A549 (cell line): Measurements from ENCODE around the gene C6orf163. TPM values are rescaled to one million over a fixed set of nuclear protein-coding genes. Genes with fewer than 3 reads are reported as not detected.

Experiments
- ATAC-seq, 2 experiments: fragments of 200-7000 bp in 1 of 2; fragments of >200 bp in 1 of 2; cut with Nextera tagmentation in 1 of 2; cut with Tn5 transposase in 1 of 2; 3 replicates each; pipeline versions ENCODE4 v1.8.0 to v1.9.1; 2018 to 2020; ENCODE audit warnings: mild to moderate bottlenecking in 1 of 2, moderate library complexity in 1 of 2
- CTCF ChIA-PET: fragments of 300-600 bp; sonication (Branson Sonifier 250); formaldehyde crosslinking; extraction: SDS; loops from one replicate; lab custom pipeline; 2021; ENCODE audit warnings: antibody characterized with exemption, inconsistent platforms; lab: Yijun Ruan, JAX
- POLR2A ChIA-PET: fragments of 350-600 bp; formaldehyde crosslinking; extraction: SDS; loops from one replicate; lab custom pipeline; 2021; ENCODE audit warnings: antibody characterized with exemption, inconsistent platforms; lab: Yijun Ruan, JAX
- DNase-seq, 2 experiments: peaks; one replicate each; pipeline versions ENCODE4 v3.0.0 to v3.0.0-alpha.2; 2011 to 2016; ENCODE audit warnings: low read depth in 1 of 2, low spot score in 1 of 2
- FAIRE-seq: peaks from 2 replicates; lab custom pipeline; 2011; peaks lifted over from hg19 to GRCh38; lab: Jason Lieb, UNC
- H3K27ac ChIP-seq, 2 experiments: fragments of >200 bp; sonication (Bioruptor Twin); formaldehyde crosslinking; 3 replicates each; pipeline ENCODE4 v1.5.1; 2016 to 2017
- H3K4me1 ChIP-seq: fragments of >200 bp; sonication (Bioruptor Twin); formaldehyde crosslinking; 3 replicates; pipeline ENCODE4 v1.6.1; 2016
- H3K4me2 ChIP-seq: fragments of >200 bp; sonication (Bioruptor Twin); formaldehyde crosslinking; 3 replicates; pipeline ENCODE4 v1.6.1; 2016
- H3K4me3 ChIP-seq: fragments of >200 bp; sonication (Bioruptor Twin); formaldehyde crosslinking; 3 replicates; pipeline ENCODE4 v1.5.1; 2016
- H3K9me3 ChIP-seq: fragments of >200 bp; sonication (Bioruptor Twin); formaldehyde crosslinking; 3 replicates; pipeline ENCODE4 v1.6.1; 2016
- CEBPB ChIP-seq, 2 experiments: fragments of >200 bp in 1 of 2; sonication (Bioruptor Twin) in 1 of 2; formaldehyde crosslinking in 1 of 2; IDR thresholded peaks; 2 replicates each; pipeline ENCODE4 v1.6.1; 2012 to 2016
- CHD4 ChIP-seq: fragments of 200-600 bp; sonication (generic); IDR thresholded peaks from 2 replicates; pipeline ENCODE4 v1.6.1; 2016; ENCODE audit warnings: antibody characterized with exemption, mild to moderate bottlenecking, borderline replicate concordance
- CTCF ChIP-seq: fragments of >200 bp; sonication (Bioruptor Twin); formaldehyde crosslinking; IDR thresholded peaks from 3 replicates; pipeline ENCODE4 v1.5.1; 2016
- EP300 ChIP-seq, 2 experiments: fragments of >200 bp; sonication (Bioruptor Twin); formaldehyde crosslinking; IDR thresholded peaks; 2 replicates in 1 of 2; 3 replicates in 1 of 2; pipeline ENCODE4 v1.6.1; 2016 to 2017
- ESRRA ChIP-seq: fragments of 150-350 bp; IDR thresholded peaks from 2 replicates; pipeline ENCODE4 v1.6.1; 2014; ENCODE audit warnings: mild to moderate bottlenecking, low read length, borderline replicate concordance
- FOXS1 ChIP-seq: fragments of 250-450 bp; sonication (Bioruptor Pico); IDR thresholded peaks from 2 replicates; pipeline ENCODE4 v1.5.0; 2020; ENCODE audit warnings: mild to moderate bottlenecking, moderate library complexity
- HES2 ChIP-seq: fragments of >200 bp; sonication (Bioruptor Twin); formaldehyde crosslinking; IDR thresholded peaks from 2 replicates; pipeline ENCODE4 v1.6.1; 2016
- HMGXB4 ChIP-seq: fragments of 250-450 bp; sonication (Bioruptor Pico); IDR thresholded peaks from 2 replicates; pipeline ENCODE4 v1.5.0; 2021; ENCODE audit warnings: mild to moderate bottlenecking, moderate library complexity, borderline replicate concordance
- JUN ChIP-seq, 2 experiments: fragments of >200 bp; sonication (Bioruptor Twin); formaldehyde crosslinking; IDR thresholded peaks; 2 replicates in 1 of 2; 3 replicates in 1 of 2; pipeline ENCODE4 v1.6.1; 2016 to 2017
- JUNB ChIP-seq: fragments of >200 bp; sonication (Bioruptor Twin); formaldehyde crosslinking; IDR thresholded peaks from 2 replicates; pipeline ENCODE4 v1.6.1; 2016
- PBX3 ChIP-seq: IDR thresholded peaks from 2 replicates; pipeline ENCODE4 v1.6.1; 2012
- POLR2A ChIP-seq: IDR thresholded peaks from 2 replicates; pipeline ENCODE4 v1.6.1; 2012; ENCODE audit warnings: mild to moderate bottlenecking, low read length
- RAD21 ChIP-seq, 2 experiments: fragments of >200 bp in 1 of 2; sonication (Bioruptor Twin) in 1 of 2; formaldehyde crosslinking in 1 of 2; IDR thresholded peaks in 1 of 2; conservative IDR thresholded peaks in 1 of 2; 2 replicates in 1 of 2; 3 replicates in 1 of 2; pipeline ENCODE4 v1.6.1; 2012 to 2018; ENCODE audit warnings: inconsistent platforms in 1 of 2
- RARB ChIP-seq: fragments of 250-450 bp; sonication (Bioruptor Pico); IDR thresholded peaks from 2 replicates; pipeline ENCODE4 v1.8.0; 2021; ENCODE audit warnings: mild to moderate bottlenecking, moderate library complexity
- SMC3 ChIP-seq: fragments of >200 bp; sonication (Bioruptor Twin); formaldehyde crosslinking; IDR thresholded peaks from 3 replicates; pipeline ENCODE4 v1.6.1; 2018; ENCODE audit warnings: inconsistent platforms
- TP53 ChIP-seq: fragments of 250-450 bp; sonication (Bioruptor Pico); IDR thresholded peaks from 2 replicates; pipeline ENCODE4 v1.5.0; 2021; ENCODE audit warnings: mild to moderate bottlenecking, moderate library complexity
- USF2 ChIP-seq: fragments of 450-650 bp; IDR thresholded peaks from 2 replicates; pipeline ENCODE4 v1.6.1; 2014; ENCODE audit warnings: antibody characterized with exemption
- ZC3H11A ChIP-seq: fragments of 450-650 bp; IDR thresholded peaks from 2 replicates; pipeline ENCODE4 v1.6.1; 2014; ENCODE audit warnings: antibody characterized with exemption, mild to moderate bottlenecking
- WGBS: methylation state at CpG from one replicate; pipeline ENCODE4 v1.1.6; 2017; ENCODE audit errors: missing lambda C conversion rate; 5-methylcytosine and 5-hydroxymethylcytosine counted together
- polyA plus RNA-seq, 4 experiments: library from polyadenylated mRNA; depleted of rRNA in 3 of 4; stranded (reverse); fragments of >200 nt; fragmentation: RNase III in 1 of 4; extraction: RNeasy Plus Mini Kit Qiagen cat#74134 plus additional on column Dnase treatment in 1 of 4; gene quantifications; 2 replicates in 3 of 4; 3 replicates in 1 of 4; pipeline ENCODE4 v1.2.3, GENCODE V29; 2011 to 2017

The C6orf163 gene
- polyA plus RNA-seq, 2 of the 4 experiments (the other 2 are of a cell fraction) = 0.39 to 0.44 TPM

- Histone ChIP-seq H3K27ac (no peak overlapping the region), H3K9me3 (no peaks in the 10 kb centered on the region), H3K4me3 (no peak overlapping the region), H3K4me2 (no peak overlapping the region), H3K4me1 (no peaks in the 10 kb centered on the region)
- WGBS = 92% methylated on average over 1 of the region's 1 CpG
- DNase-seq (no peak), ATAC-seq (no peak), FAIRE-seq (no peak)
- CTCF ChIA-PET = interaction anchor here (1.1 kb wide), 1 partner anchor 113 kb away, joined by 3 read pairs; no protein-coding TSS in a partner anchor
- POLR2A ChIA-PET = no interaction called here
- TF ChIP-seq EP300 (IDR thresholded peaks at IDR 0.05) (no peak), HMGXB4 (no peak), RAD21 (conservative IDR thresholded peaks at IDR 0.05 in 1 of 2, IDR thresholded peaks at IDR 0.05 in 1 of 2) (no peak), USF2 (no peak), PBX3 (no peak)
Observed at GRCh38 chr6:87351583-87351982, 7.0 kb downstream of the C6orf163 start.

GRCh38 chr6:87356181-87356580 is 11.6 kb downstream of the C6orf163 start:
- no peak for ATAC-seq
- no peak overlapping the region for H3K4me3 ChIP-seq
- no peaks in the 10 kb centered on the region for H3K9me3 ChIP-seq
- TF ChIP-seq FOXS1 (CRISPR knock-in tag) (no peak), CTCF (no peak), TP53 (CRISPR knock-in tag) (no peak), ZC3H11A (no peak), CHD4 (no peak), POLR2A (no peak), SMC3 (no peak)
- FAIRE-seq = no peak
- H3K4me2 ChIP-seq = no peak overlapping the region
- DNase-seq = no peak
- WGBS = 82% methylated on average over 4 of the region's 4 CpGs
- no peak overlapping the region for H3K27ac ChIP-seq
- POLR2A ChIA-PET = no interaction called here
- CTCF ChIA-PET = no interaction called here
- H3K4me1 ChIP-seq = no peaks in the 10 kb centered on the region

GRCh38 chr6:87357479-87358196 is 13.0 kb downstream of the C6orf163 start:
- no peaks in the 10 kb centered on the region for H3K4me1 ChIP-seq
- TF ChIP-seq CEBPB (IDR thresholded peaks at IDR 0.05) = no peak
- no peak for TF ChIP-seq ESRRA
- TF ChIP-seq JUNB = no peak
- TF ChIP-seq RARB (CRISPR knock-in tag) = no peak
- TF ChIP-seq JUN (IDR thresholded peaks at IDR 0.05) = no peak
- TF ChIP-seq HES2 = no peak
- TF ChIP-seq FOXS1 (CRISPR knock-in tag) = no peak
- 84% methylated on average over 3 of the region's 3 CpGs for WGBS
- FAIRE-seq = no peak
- no peak overlapping the region for H3K4me2 ChIP-seq
- no peak overlapping the region for H3K4me3 ChIP-seq
- ATAC-seq = no peak
- POLR2A ChIA-PET = no interaction called here
- no peaks in the 10 kb centered on the region for H3K9me3 ChIP-seq
- DNase-seq = no peak
- CTCF ChIA-PET = interaction anchor here (1.2 kb wide), 1 partner anchor 278 kb away, joined by 3 read pairs; no protein-coding TSS in a partner anchor
- no peak overlapping the region for H3K27ac ChIP-seq
